Tibial nerve (tissue), 4 donors: Measurements from ENCODE around the gene FIP1L1. TPM values are rescaled to one million over a fixed set of nuclear protein-coding genes. Genes with fewer than 3 reads are reported as not detected.

Experiments used
- DNase-seq, 2 donors: peaks; one replicate each; pipeline ENCODE4 v3.0.0-alpha.2; 2019; ENCODE audit warnings: low spot score in 2 of 2
- H3K27ac ChIP-seq, 4 donors: fragments of 200-600 bp; sonication (generic) in 3 of 4; one replicate each; pipeline ENCODE4 v1.5.1; 2017 to 2019; ENCODE audit warnings: mild to moderate bottlenecking in 1 of 4
- H3K27me3 ChIP-seq, 2 donors: fragments of 200-600 bp; sonication (generic) in 1 of 2; one replicate each; pipeline versions ENCODE4 v1.5.1 to v1.6.0; 2017 to 2019
- H3K36me3 ChIP-seq, 3 donors: fragments of 200-600 bp; sonication (generic); one replicate each; pipeline ENCODE4 v1.5.1; 2018 to 2019
- H3K4me1 ChIP-seq, 4 donors: fragments of 200-600 bp; sonication (generic) in 3 of 4; one replicate each; pipeline ENCODE4 v1.5.1; 2017 to 2019
- H3K4me3 ChIP-seq, 4 donors: fragments of 200-600 bp; sonication (generic) in 3 of 4; one replicate each; pipeline ENCODE4 v1.5.1; 2017 to 2019; ENCODE audit warnings: mild to moderate bottlenecking in 1 of 4, moderate library complexity in 1 of 4
- H3K9me3 ChIP-seq, 4 donors: fragments of 200-600 bp; sonication (generic) in 3 of 4; one replicate each; pipeline ENCODE4 v1.5.1; 2017 to 2019
- CTCF ChIP-seq, 5 experiments: fragments of 200-600 bp in 3 of 5; fragments of 450-650 bp in 2 of 5; sonication (generic) in 3 of 5; IDR thresholded peaks; one replicate each; pipeline ENCODE4 v1.5.1; 2016 to 2019; ENCODE audit warnings: antibody characterized with exemption in 5 of 5, mild to moderate bottlenecking in 3 of 5, moderate library complexity in 2 of 5
- EP300 ChIP-seq, 2 donors: sonication (generic); formaldehyde crosslinking; IDR thresholded peaks; one replicate each; pipeline ENCODE4 v1.6.1; 2017; ENCODE audit warnings: antibody characterized with exemption in 2 of 2, mild to moderate bottlenecking in 1 of 2
- POLR2A ChIP-seq, 2 donors: fragments of 450-650 bp; IDR thresholded peaks; one replicate each; pipeline ENCODE4 v1.6.1; 2017; ENCODE audit warnings: antibody characterized with exemption in 2 of 2, mild to moderate bottlenecking in 2 of 2, moderate library complexity in 2 of 2
- WGBS, 2 donors: methylation state at CpG; one replicate each; pipeline ENCODE4 v1.1.5; 2018; 5-methylcytosine and 5-hydroxymethylcytosine counted together
- total RNA-seq, 4 donors: library from RNA; depleted of rRNA; stranded (reverse); fragments of >200 nt; gene quantifications; one replicate each; pipeline ENCODE4 v1.1.0, GENCODE V29; 2016

Gene FIP1L1
- total RNA-seq, 4 donors from 2014 or later: 43.2 to 56.4 (median 51.8) TPM

GRCh38 chr4:53427366-53427765 lies 49.9 kb downstream of the FIP1L1 start:
- TF ChIP-seq EP300 (IDR thresholded peaks at IDR 0.05) (no peak), POLR2A (IDR thresholded peaks at IDR 0.05) (no peak), CTCF (IDR thresholded peaks at IDR 0.05) (no peak)
- H3K4me3 ChIP-seq: no peak overlapping the region

DNA sequence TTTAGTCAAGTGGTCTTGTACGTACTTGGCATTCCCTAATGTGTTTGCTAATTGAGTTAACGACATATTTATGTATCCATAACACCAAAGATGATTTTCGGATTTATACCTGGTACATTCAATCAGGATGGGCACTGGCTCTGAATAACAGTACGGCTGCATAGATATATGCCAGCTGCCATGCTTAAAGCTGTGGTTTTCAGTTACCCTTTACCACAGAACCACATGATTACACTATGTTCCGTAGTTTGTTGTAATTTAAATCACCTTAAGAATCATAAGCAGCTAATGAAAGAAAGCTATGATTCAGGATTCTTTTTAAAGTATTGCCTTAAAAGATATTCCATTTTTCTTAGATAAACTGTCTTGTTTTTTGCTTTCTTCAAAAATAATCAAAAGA lies 53.6 kb downstream of the FIP1L1 start:
- TF ChIP-seq CTCF (IDR thresholded peaks at IDR 0.05) (no peak), POLR2A (IDR thresholded peaks at IDR 0.05) (no peak), EP300 (IDR thresholded peaks at IDR 0.05) (no peak)
- Histone ChIP-seq H3K27ac (no peak overlapping the region), H3K27me3 (no peaks in the 10 kb centered on the region), H3K4me3 (no peak overlapping the region), H3K9me3 (no peaks in the 10 kb centered on the region), H3K36me3 (peaks cover 0 to 64% (median 0%) of the 10 kb centered on the region in 3 donors), H3K4me1 (no peaks in the 10 kb centered on the region)
- DNase-seq: no peak
- WGBS, 2 donors: 90 to 94% methylated on average over 5 of the region's 5 CpGs

More at GRCh38 chr4:53427366-53427765, 49.9 kb downstream of the FIP1L1 start:
- no peaks in the 10 kb centered on the region for H3K27me3 ChIP-seq
- H3K4me1 ChIP-seq: no peaks in the 10 kb centered on the region
- DNase-seq: no peak
- H3K27ac ChIP-seq: no peak overlapping the region
- H3K36me3 ChIP-seq: peaks cover 0 to 48% (median 0%) of the 10 kb centered on the region in 3 donors
- no peaks in the 10 kb centered on the region for H3K9me3 ChIP-seq

DNA sequence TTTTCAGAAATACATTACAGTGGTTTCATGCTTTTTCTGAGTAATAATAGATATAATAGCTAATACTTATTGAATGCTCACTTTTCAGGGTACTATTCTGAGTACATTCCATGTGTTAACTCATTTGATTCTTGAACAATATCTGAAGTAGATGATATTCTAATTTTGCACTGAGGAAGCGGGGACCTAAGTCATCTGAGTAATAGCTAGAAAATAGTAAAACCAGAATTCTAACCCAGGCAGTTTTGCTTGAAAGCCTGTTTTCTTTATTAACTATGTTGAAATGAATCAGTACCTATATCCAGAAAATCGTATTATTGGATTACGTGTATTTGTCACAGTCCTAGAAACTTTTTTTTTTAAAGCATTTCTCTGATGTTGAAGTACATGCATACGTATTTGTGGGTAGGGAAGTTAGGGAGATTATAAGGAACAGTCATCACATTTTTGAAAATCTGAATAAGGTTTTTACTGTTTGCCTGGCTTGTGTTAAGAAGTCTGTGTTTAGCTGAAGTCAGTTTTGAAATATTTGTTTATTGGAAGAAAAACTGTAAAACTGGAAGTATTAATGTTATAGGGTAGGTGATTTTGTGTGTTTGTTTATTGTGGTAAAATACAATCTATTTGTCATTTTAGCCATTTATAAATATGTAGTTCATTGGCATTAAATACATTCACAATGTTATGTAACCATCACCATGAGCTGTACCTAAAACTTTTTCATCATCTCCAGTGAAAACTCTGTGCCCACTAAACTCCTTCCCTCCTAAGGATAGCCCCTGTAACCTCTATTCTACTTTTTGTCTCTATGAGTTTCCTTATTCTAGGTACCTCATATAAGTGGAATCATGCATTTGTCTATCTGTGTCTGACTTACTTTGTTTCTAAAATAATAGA lies 55.3 kb downstream of the FIP1L1 start:
- WGBS, 2 donors: 89% methylated on average over 4 of the region's 4 CpGs
- H3K4me1 ChIP-seq: no peaks in the 10 kb centered on the region
- H3K4me3 ChIP-seq: no peak overlapping the region
- no peak for DNase-seq
- H3K27ac ChIP-seq: no peak overlapping the region
- no peak for TF ChIP-seq CTCF (IDR thresholded peaks at IDR 0.05)
- no peak for TF ChIP-seq EP300 (IDR thresholded peaks at IDR 0.05)
- no peak for TF ChIP-seq POLR2A (IDR thresholded peaks at IDR 0.05)
- peaks cover 0 to 67% (median 0%) of the 10 kb centered on the region in 3 donors for H3K36me3 ChIP-seq
- no peaks in the 10 kb centered on the region for H3K27me3 ChIP-seq
- H3K9me3 ChIP-seq: no peaks in the 10 kb centered on the region

GRCh38 chr4:53436251-53436650 lies 58.8 kb downstream of the FIP1L1 start:
- Histone ChIP-seq H3K9me3 (no peaks in the 10 kb centered on the region), H3K36me3 (peaks cover 0 to 59% (median 0%) of the 10 kb centered on the region in 3 donors), H3K27me3 (no peaks in the 10 kb centered on the region), H3K4me1 (no peaks in the 10 kb centered on the region), H3K27ac (no peak overlapping the region), H3K4me3 (no peak overlapping the region)
- TF ChIP-seq CTCF (IDR thresholded peaks at IDR 0.05) (no peak), POLR2A (IDR thresholded peaks at IDR 0.05) (no peak), EP300 (IDR thresholded peaks at IDR 0.05) (no peak)
- no peak for DNase-seq
- WGBS, 2 donors: 81 to 83% methylated on average over 1 of the region's 1 CpG

- Histone ChIP-seq H3K4me3 (no peak overlapping the region), H3K4me1 (no peaks in the 10 kb centered on the region), H3K36me3 (peaks cover 0 to 70% (median 0%) of the 10 kb centered on the region in 3 donors), H3K27me3 (no peaks in the 10 kb centered on the region), H3K9me3 (no peaks in the 10 kb centered on the region), H3K27ac (no peak overlapping the region)
- no peak for DNase-seq
- TF ChIP-seq EP300 (IDR thresholded peaks at IDR 0.05) (no peak), POLR2A (IDR thresholded peaks at IDR 0.05) (no peak)
- 78 to 79% methylated on average over 1 of the region's 1 CpG for WGBS, 2 donors
These were observed 64.1 kb downstream of the FIP1L1 start for GRCh38 chr4:53441564-53441963.
